Erythroblast (primary cell): ENCODE measurements around the gene DMD.

Experiments used
- GATA1 ChIP-seq: IDR thresholded peaks from 2 replicates; pipeline ENCODE4 v1.6.1; 2011; ENCODE audit warnings: low read depth, mild to moderate bottlenecking, control low read depth, low read length, moderate library complexity
- POLR2A ChIP-seq: IDR thresholded peaks from 2 replicates; pipeline ENCODE4 v1.6.1; 2011; ENCODE audit warnings: mild to moderate bottlenecking, low read length

GRCh38 chrX:32525234-32525633, 686.1 kb downstream of the DMD start:
- TF ChIP-seq POLR2A, result no peak
- TF ChIP-seq GATA1, result no peak
